Loucy (cell line): ENCODE data around the gene ARID1B.

Source experiments
- EZH2phosphoT487 ChIP-seq: fragments of 200-600 bp; IDR thresholded peaks from 2 replicates; pipeline ENCODE4 v1.6.1; 2018; ENCODE audit warnings: antibody characterized with exemption, mild to moderate bottlenecking, moderate library complexity, borderline replicate concordance
- TF ChIP-seq, protein P1 (sequence below): fragments of 200-600 bp; sonication (generic); conservative IDR thresholded peaks from 2 replicates; pipeline ENCODE4 v1.5.1; 2014; ENCODE audit warnings: mild to moderate bottlenecking, antibody characterized with exemption, low read length

DNA sequence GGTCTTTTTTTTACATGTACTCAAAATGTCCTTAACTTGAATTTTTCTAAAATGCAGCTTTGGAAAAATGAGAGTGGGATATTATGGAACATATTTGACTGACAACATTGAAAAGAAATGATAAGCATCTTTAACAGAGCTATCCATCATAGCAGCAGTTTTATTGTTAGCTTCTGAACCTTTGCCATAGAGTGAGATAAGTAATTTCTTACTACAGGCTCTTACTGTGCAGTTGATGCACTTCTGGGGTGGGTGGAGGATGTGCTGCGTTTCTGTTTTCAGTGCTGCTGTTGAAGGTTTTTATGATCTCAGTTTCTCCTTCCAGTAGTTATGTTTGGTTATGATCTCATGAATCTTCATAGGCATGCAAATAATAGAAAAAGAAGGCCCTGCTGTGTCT, 279.1 kb downstream of the ARID1B start:
- TF ChIP-seq, protein P1, sequence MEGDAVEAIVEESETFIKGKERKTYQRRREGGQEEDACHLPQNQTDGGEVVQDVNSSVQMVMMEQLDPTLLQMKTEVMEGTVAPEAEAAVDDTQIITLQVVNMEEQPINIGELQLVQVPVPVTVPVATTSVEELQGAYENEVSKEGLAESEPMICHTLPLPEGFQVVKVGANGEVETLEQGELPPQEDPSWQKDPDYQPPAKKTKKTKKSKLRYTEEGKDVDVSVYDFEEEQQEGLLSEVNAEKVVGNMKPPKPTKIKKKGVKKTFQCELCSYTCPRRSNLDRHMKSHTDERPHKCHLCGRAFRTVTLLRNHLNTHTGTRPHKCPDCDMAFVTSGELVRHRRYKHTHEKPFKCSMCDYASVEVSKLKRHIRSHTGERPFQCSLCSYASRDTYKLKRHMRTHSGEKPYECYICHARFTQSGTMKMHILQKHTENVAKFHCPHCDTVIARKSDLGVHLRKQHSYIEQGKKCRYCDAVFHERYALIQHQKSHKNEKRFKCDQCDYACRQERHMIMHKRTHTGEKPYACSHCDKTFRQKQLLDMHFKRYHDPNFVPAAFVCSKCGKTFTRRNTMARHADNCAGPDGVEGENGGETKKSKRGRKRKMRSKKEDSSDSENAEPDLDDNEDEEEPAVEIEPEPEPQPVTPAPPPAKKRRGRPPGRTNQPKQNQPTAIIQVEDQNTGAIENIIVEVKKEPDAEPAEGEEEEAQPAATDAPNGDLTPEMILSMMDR: no peak
- no peak for TF ChIP-seq EZH2phosphoT487
